DOHH2 (cell line): Measurements from ENCODE around the gene PIGA.

Experiments
- EZH2phosphoT487 ChIP-seq: fragments of 200-600 bp; sonication (generic); IDR thresholded peaks from 2 replicates; pipeline ENCODE4 v1.6.1; 2017; ENCODE audit warnings: borderline replicate concordance, mild to moderate bottlenecking, antibody characterized with exemption, low read length, moderate library complexity, mixed read lengths
- TF ChIP-seq, protein P1 (sequence below): fragments of 200-600 bp; sonication (generic); IDR thresholded peaks from one replicate; pipeline ENCODE4 v1.5.1; 2014; ENCODE audit warnings: antibody characterized with exemption, mild to moderate bottlenecking, low read depth, low read length; ENCODE audit not compliant: poor library complexity, severe bottlenecking

DNA sequence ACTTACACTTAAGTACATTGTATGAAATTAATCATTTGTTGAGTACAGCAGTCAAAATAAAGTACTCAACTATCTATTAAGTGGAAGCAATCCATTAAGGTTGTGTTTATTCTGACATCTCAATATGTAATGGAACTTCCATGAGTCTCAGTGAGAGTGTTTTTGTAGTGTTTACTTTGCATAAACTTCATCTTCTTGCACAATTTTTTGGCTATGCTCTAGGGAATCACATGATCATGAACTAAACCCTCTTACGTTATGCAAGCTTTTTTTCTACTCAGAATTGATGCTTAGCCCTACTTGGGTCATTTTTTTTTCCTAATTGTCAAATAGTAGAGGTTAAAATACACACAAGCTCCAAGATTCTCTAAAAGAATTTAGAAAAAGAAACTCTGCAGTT is 21.1 kb upstream of the PIGA start:
- TF ChIP-seq, protein P1, sequence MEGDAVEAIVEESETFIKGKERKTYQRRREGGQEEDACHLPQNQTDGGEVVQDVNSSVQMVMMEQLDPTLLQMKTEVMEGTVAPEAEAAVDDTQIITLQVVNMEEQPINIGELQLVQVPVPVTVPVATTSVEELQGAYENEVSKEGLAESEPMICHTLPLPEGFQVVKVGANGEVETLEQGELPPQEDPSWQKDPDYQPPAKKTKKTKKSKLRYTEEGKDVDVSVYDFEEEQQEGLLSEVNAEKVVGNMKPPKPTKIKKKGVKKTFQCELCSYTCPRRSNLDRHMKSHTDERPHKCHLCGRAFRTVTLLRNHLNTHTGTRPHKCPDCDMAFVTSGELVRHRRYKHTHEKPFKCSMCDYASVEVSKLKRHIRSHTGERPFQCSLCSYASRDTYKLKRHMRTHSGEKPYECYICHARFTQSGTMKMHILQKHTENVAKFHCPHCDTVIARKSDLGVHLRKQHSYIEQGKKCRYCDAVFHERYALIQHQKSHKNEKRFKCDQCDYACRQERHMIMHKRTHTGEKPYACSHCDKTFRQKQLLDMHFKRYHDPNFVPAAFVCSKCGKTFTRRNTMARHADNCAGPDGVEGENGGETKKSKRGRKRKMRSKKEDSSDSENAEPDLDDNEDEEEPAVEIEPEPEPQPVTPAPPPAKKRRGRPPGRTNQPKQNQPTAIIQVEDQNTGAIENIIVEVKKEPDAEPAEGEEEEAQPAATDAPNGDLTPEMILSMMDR, result no peak
- no peak for TF ChIP-seq EZH2phosphoT487
